Stomach (tissue), 9 donors: ENCODE data around the gene IL17REL. TPM values are rescaled to one million over a fixed set of nuclear protein-coding genes. Genes with fewer than 3 reads are reported as not detected.

Experiments used
- DNase-seq, 2 donors: peaks; one replicate each; pipeline versions ENCODE4 v3.0.0 to v3.0.0-alpha.2; 2013 to 2019
- H3K27ac ChIP-seq, 5 donors: fragments of 200-600 bp in 4 of 5; sonication (generic) in 4 of 5; one replicate each; pipeline ENCODE4 v1.5.1; 2013 to 2019; ENCODE audit warnings: mild to moderate bottlenecking in 1 of 5, moderate library complexity in 1 of 5
- H3K27me3 ChIP-seq, 3 donors: fragments of 200-600 bp; sonication (generic); one replicate each; pipeline ENCODE4 v1.5.1; 2017 to 2019; ENCODE audit warnings: mixed run types in 1 of 3
- H3K36me3 ChIP-seq, 4 donors: fragments of 200-600 bp; sonication (generic); 1 replicate in 3 of 4; 2 replicates in 1 of 4; pipeline ENCODE4 v1.5.1; 2016 to 2019
- H3K4me1 ChIP-seq, 4 donors: fragments of 200-600 bp; sonication (generic); one replicate each; pipeline ENCODE4 v1.5.1; 2016 to 2019
- H3K4me3 ChIP-seq, 4 donors: fragments of 200-600 bp; sonication (generic) in 3 of 4; one replicate each; pipeline ENCODE4 v1.5.1; 2016 to 2019; ENCODE audit warnings: mild to moderate bottlenecking in 1 of 4
- H3K9me3 ChIP-seq, 4 donors: fragments of 200-600 bp; sonication (generic); one replicate each; pipeline ENCODE4 v1.5.1; 2016 to 2019
- CTCF ChIP-seq, 7 experiments: fragments of 450-650 bp in 4 of 7; fragments of 200-600 bp in 3 of 7; sonication (generic) in 3 of 7; IDR thresholded peaks; one replicate each; pipeline ENCODE4 v1.5.1; 2016 to 2019; ENCODE audit warnings: antibody characterized with exemption in 7 of 7, control low read depth in 2 of 7, mild to moderate bottlenecking in 1 of 7
- EP300 ChIP-seq: sonication (generic); formaldehyde crosslinking; IDR thresholded peaks from one replicate; pipeline ENCODE4 v1.6.1; 2017; ENCODE audit warnings: antibody characterized with exemption
- POLR2A ChIP-seq, 4 donors: fragments of 450-650 bp; IDR thresholded peaks; one replicate each; pipeline ENCODE4 v1.6.1; 2016; ENCODE audit warnings: antibody characterized with exemption in 4 of 4, control low read depth in 2 of 4, mild to moderate bottlenecking in 1 of 4, moderate library complexity in 1 of 4
- POLR2AphosphoS5 ChIP-seq, 3 donors: sonication (generic); formaldehyde crosslinking; IDR thresholded peaks; one replicate each; pipeline ENCODE4 v1.6.1; 2016; ENCODE audit warnings: antibody characterized with exemption in 3 of 3
- WGBS, 5 donors: extraction: QIAGEN DNeasy Blood & Tissue Kit in 3 of 5; methylation state at CpG; one replicate each; pipeline versions ENCODE4 v1.1.5 to v1.1.7; 2013 to 2018; 5-methylcytosine and 5-hydroxymethylcytosine counted together
- intact Hi-C: fragments of 100-400 bp; cut with DNase I; formaldehyde crosslinking; loops from one replicate; pipeline ENCODE4 v1.15.1; 2023; ENCODE audit warnings: low total_unique reads
- polyA plus RNA-seq, 3 donors: library from polyadenylated mRNA; stranded (reverse); fragments of 200-250 nt; gene quantifications; one replicate each; pipeline ENCODE4 v1.2.3, GENCODE V29; 2013
- total RNA-seq, 5 donors: library from RNA; depleted of rRNA; stranded (reverse); fragments of >200 nt; gene quantifications; one replicate each; pipeline versions ENCODE4 v1.1.0 to v1.2.3, GENCODE V29; 2014 to 2016
- donor health status: healthy with polysubstance abuse.
- donor health status: Bipolar disorder and iron deficiency.
- donor health status: healthy.

Gene IL17REL
- total and polyA plus RNA-seq, 8 donors, result 0.03 to 1.2 (median 0.89) TPM; not detected in 4

GRCh38 chr22:50049299-50050195 lies 37.0 kb upstream of the IL17REL start:
- Histone ChIP-seq H3K27me3 (peaks cover 0 to 57% (median 10%) of the 10 kb centered on the region in 3 donors), H3K27ac (no peak overlapping the region), H3K36me3 (no peaks in the 10 kb centered on the region), H3K4me1 (no peaks in the 10 kb centered on the region), H3K4me3 (no peak overlapping the region), H3K9me3 (peaks cover 0 to 26% (median 15%) of the 10 kb centered on the region in 4 donors)
- TF ChIP-seq POLR2AphosphoS5 (IDR thresholded peaks at IDR 0.05) (no peak), POLR2A (IDR thresholded peaks at IDR 0.05) (no peak), CTCF (IDR thresholded peaks at IDR 0.05) (no peak), EP300 (no peak)
- intact Hi-C loops, result no loop called here
- 85 to 90% (median 86%) methylated on average over 32 to 36 of the region's 36 CpGs for WGBS, 5 donors
- no peak for DNase-seq

- Histone ChIP-seq H3K27ac (no peak overlapping the region), H3K27me3 (peaks cover 0 to 56% (median 14%) of the 10 kb centered on the region in 3 donors), H3K9me3 (peaks cover 0 to 20% (median 12%) of the 10 kb centered on the region in 4 donors), H3K4me1 (no peaks in the 10 kb centered on the region), H3K36me3 (no peaks in the 10 kb centered on the region), H3K4me3 (no peak overlapping the region)
- WGBS, 5 donors, result 81 to 89% (median 88%) methylated on average over 15 to 17 of the region's 17 CpGs
- DNase-seq, result no peak
- no peak for TF ChIP-seq CTCF (IDR thresholded peaks at IDR 0.05)
- TF ChIP-seq POLR2A (IDR thresholded peaks at IDR 0.05), result no peak
- TF ChIP-seq POLR2AphosphoS5 (IDR thresholded peaks at IDR 0.05), result no peak
- no peak for TF ChIP-seq EP300
- intact Hi-C loops, result no loop called here
These were observed 36.3 kb upstream of the IL17REL start for GRCh38 chr22:50048836-50049235.

GRCh38 chr22:50048061-50048765 lies 35.6 kb upstream of the IL17REL start:
- no peak overlapping the region for H3K27ac ChIP-seq
- no peak for DNase-seq

More at GRCh38 chr22:50048061-50048765, 35.6 kb upstream of the IL17REL start:
- Histone ChIP-seq H3K27me3 (peaks cover 0 to 60% (median 14%) of the 10 kb centered on the region in 3 donors), H3K9me3 (peaks cover 0 to 13% (median 6%) of the 10 kb centered on the region in 4 donors), H3K36me3 (no peaks in the 10 kb centered on the region), H3K4me3 (no peak overlapping the region), H3K4me1 (no peaks in the 10 kb centered on the region)
- TF ChIP-seq EP300, result no peak
- TF ChIP-seq POLR2AphosphoS5 (IDR thresholded peaks at IDR 0.05), result no peak
- TF ChIP-seq CTCF (IDR thresholded peaks at IDR 0.05), result no peak
- TF ChIP-seq POLR2A (IDR thresholded peaks at IDR 0.05), result no peak
- intact Hi-C loops, result no loop called here
- WGBS, 5 donors, result 80 to 84% (median 81%) methylated on average over 10 to 12 of the region's 12 CpGs
